ENCODE measurements around the gene RGPD8.

RGPD8 gene

GRCh38 chr2:112322919-112323318 is 110.5 kb downstream of the RGPD8 start:
- no peak for DNase-seq

GRCh38 chr2:112321375-112322320 is 111.8 kb downstream of the RGPD8 start:
- DNase-seq: no peak

Data from activated gamma-delta T cell (primary cell).